SK-N-SH (cell line): ENCODE measurements around the gene SCO1. TPM values are rescaled to one million over a fixed set of nuclear protein-coding genes. Genes with fewer than 3 reads are reported as not detected.

Experiments
- CTCF ChIA-PET: fragments of 300-600, 350-600 bp; formaldehyde crosslinking; extraction: SDS; loops from one replicate; lab custom pipeline; 2021; lab: Yijun Ruan, JAX
- POLR2A ChIA-PET: fragments of 350-600 bp; sonication (Branson Sonifier 250); formaldehyde crosslinking; extraction: SDS; loops from one replicate; lab custom pipeline; 2020; ENCODE audit warnings: antibody characterized with exemption, inconsistent platforms; lab: Yijun Ruan, JAX
- DNase-seq: peaks from one replicate; pipeline ENCODE4 v3.0.0; 2012
- H2AFZ ChIP-seq: fragments of 200-600 bp; sonication (generic); 2 replicates; pipeline ENCODE4 v1.8.1; 2016; ENCODE audit warnings: antibody characterized with exemption, mild to moderate bottlenecking, low read depth
- H3F3A ChIP-seq: fragments of 200-600 bp; sonication (generic); replicated peaks from 2 replicates; pipeline ENCODE3; 2016; ENCODE audit warnings: antibody characterized with exemption, mild to moderate bottlenecking; ENCODE audit not compliant: insufficient read depth
- H3K27ac ChIP-seq, 2 experiments: fragments of 200-500 bp in 1 of 2; fragments of 200-600 bp in 1 of 2; sonication (Bioruptor generic) in 1 of 2; sonication (generic), shearing (Covaris generic) in 1 of 2; 2 replicates each; pipeline versions ENCODE4 v1.5.1 to v1.6.1; 2014 to 2016; ENCODE audit warnings: low read depth in 2 of 2, inconsistent platforms in 1 of 2, low read length in 1 of 2, mild to moderate bottlenecking in 1 of 2, mixed read lengths in 1 of 2
- H3K27me3 ChIP-seq: fragments of 200-600 bp; sonication (generic), shearing (Covaris generic); 2 replicates; pipeline ENCODE4 v1.6.1; 2016; ENCODE audit warnings: mixed run types; ENCODE audit not compliant: insufficient read depth
- H3K36me3 ChIP-seq, 2 experiments: fragments of 200-500 bp in 1 of 2; fragments of 200-600 bp in 1 of 2; sonication (Bioruptor generic) in 1 of 2; sonication (generic) in 1 of 2; replicated peaks in 1 of 2; 2 replicates each; pipeline versions ENCODE3 to v1.5.1; 2014 to 2016; ENCODE audit warnings: low read length in 1 of 2, mild to moderate bottlenecking in 1 of 2; ENCODE audit not compliant: insufficient read depth in 2 of 2, control insufficient read depth in 1 of 2
- H3K4me1 ChIP-seq, 2 experiments: fragments of 200-500 bp in 1 of 2; fragments of 200-600 bp in 1 of 2; sonication (Bioruptor generic) in 1 of 2; sonication (generic), shearing (Covaris generic) in 1 of 2; 2 replicates each; pipeline versions ENCODE4 v1.5.1 to v1.6.1; 2014 to 2016; ENCODE audit warnings: low read depth in 1 of 2, low read length in 1 of 2, mixed run types in 1 of 2; ENCODE audit not compliant: insufficient read depth in 2 of 2, control insufficient read depth in 1 of 2
- H3K4me2 ChIP-seq: fragments of 200-600 bp; sonication (generic), shearing (Covaris generic); 2 replicates; pipeline ENCODE4 v1.6.1; 2017; ENCODE audit warnings: mixed run types
- H3K4me3 ChIP-seq, 2 experiments: fragments of 200-500 bp in 1 of 2; fragments of 200-600 bp in 1 of 2; sonication (Bioruptor generic) in 1 of 2; sonication (generic), shearing (Covaris generic) in 1 of 2; 2 replicates each; pipeline versions ENCODE4 v1.5.1 to v1.8.1; 2014 to 2016; ENCODE audit warnings: low read depth in 2 of 2, inconsistent platforms in 1 of 2, low read length in 1 of 2, mild to moderate bottlenecking in 1 of 2, mixed read lengths in 1 of 2, moderate library complexity in 1 of 2
- H3K79me2 ChIP-seq: fragments of 200-600 bp; sonication (generic); 2 replicates; pipeline ENCODE4 v1.8.1; 2017; ENCODE audit warnings: mild to moderate bottlenecking; ENCODE audit not compliant: insufficient read depth
- H3K9ac ChIP-seq: fragments of 200-600 bp; sonication (generic); 2 replicates; pipeline ENCODE4 v1.6.1; 2017; ENCODE audit warnings: mixed run types
- H3K9me2 ChIP-seq: fragments of 200-600 bp; sonication (generic); 2 replicates; pipeline ENCODE4 v1.6.1; 2017; ENCODE audit warnings: mixed run types
- H3K9me3 ChIP-seq: fragments of 200-600 bp; sonication (generic); 2 replicates; pipeline ENCODE4 v1.6.1; 2017; ENCODE audit warnings: mixed run types, mild to moderate bottlenecking, moderate library complexity
- H4K20me1 ChIP-seq: fragments of 200-600 bp; sonication (generic); 2 replicates; pipeline ENCODE4 v1.6.1; 2017; ENCODE audit warnings: mild to moderate bottlenecking, mixed run types; ENCODE audit not compliant: insufficient read depth
- EP300 ChIP-seq, 2 experiments: IDR thresholded peaks; 2 replicates each; pipeline versions ENCODE4 v1.4.0 to v1.6.1; 2012; ENCODE audit warnings: borderline replicate concordance in 1 of 2, low read depth in 1 of 2, low read length in 1 of 2
- FOSL2 ChIP-seq: IDR thresholded peaks from 2 replicates; pipeline ENCODE4 v1.4.0; 2012; ENCODE audit warnings: low read depth, mild to moderate bottlenecking, moderate library complexity, borderline replicate concordance
- FOXJ3 ChIP-seq: sonication (generic); formaldehyde crosslinking; IDR thresholded peaks from 2 replicates; pipeline ENCODE4 v1.5.1; 2020; ENCODE audit warnings: mild to moderate bottlenecking, missing genetic modification reagents
- FOXM1 ChIP-seq: IDR thresholded peaks from 2 replicates; pipeline ENCODE4 v1.4.0; 2012; ENCODE audit warnings: low read depth, mild to moderate bottlenecking
- MEF2A ChIP-seq: IDR thresholded peaks from 2 replicates; pipeline ENCODE4 v1.4.0; 2012; ENCODE audit warnings: low read depth, borderline replicate concordance
- NFIC ChIP-seq: IDR thresholded peaks from 2 replicates; pipeline ENCODE4 v1.4.0; 2012; ENCODE audit warnings: borderline replicate concordance
- POLR2AphosphoS5 ChIP-seq: IDR thresholded peaks from 2 replicates; pipeline ENCODE4 v1.6.1; 2012; ENCODE audit warnings: low read depth, low read length
- RAD21 ChIP-seq: IDR thresholded peaks from 2 replicates; pipeline ENCODE4 v1.6.1; 2012; ENCODE audit warnings: mild to moderate bottlenecking, low read length
- RCOR1 ChIP-seq: fragments of 150-350 bp; IDR thresholded peaks from 2 replicates; pipeline ENCODE4 v1.6.1; 2017; ENCODE audit warnings: antibody characterized with exemption, low read length
- TAF1 ChIP-seq: IDR thresholded peaks from 2 replicates; pipeline ENCODE4 v1.6.1; 2012; ENCODE audit warnings: low read depth, mild to moderate bottlenecking, low read length, moderate library complexity, borderline replicate concordance
- TCF12 ChIP-seq: IDR thresholded peaks from 2 replicates; pipeline ENCODE4 v1.4.0; 2012
- TEAD4 ChIP-seq: IDR thresholded peaks from 2 replicates; pipeline ENCODE4 v1.4.0; 2012; ENCODE audit warnings: mild to moderate bottlenecking, borderline replicate concordance; ENCODE audit not compliant: insufficient read depth
- WGBS: methylation state at CpG from one replicate; pipeline ENCODE4 v1.1.6; 2017; ENCODE audit warnings: low lambda C conversion rate; 5-methylcytosine and 5-hydroxymethylcytosine counted together
- polyA plus RNA-seq, 3 experiments: library from polyadenylated mRNA; depleted of rRNA; stranded (reverse); fragments of >200 nt; gene quantifications; 2 replicates each; pipeline ENCODE4 v1.2.3, GENCODE V29; 2012
- TF ChIP-seq, protein P1 (sequence below): fragments of 200-600 bp; sonication (generic); IDR thresholded peaks from 2 replicates; pipeline ENCODE4 v1.6.1; 2017; ENCODE audit warnings: antibody characterized with exemption, mild to moderate bottlenecking, moderate library complexity
- TF ChIP-seq, protein P2 (sequence below): IDR thresholded peaks from 2 replicates; pipeline ENCODE4 v1.4.0; 2012; ENCODE audit warnings: low read depth
- TF ChIP-seq, protein P3 (sequence below): IDR thresholded peaks from 2 replicates; pipeline ENCODE4 v1.4.0; 2012; ENCODE audit warnings: low read depth, borderline replicate concordance
- TF ChIP-seq, protein P4 (sequence below): IDR thresholded peaks from 2 replicates; pipeline ENCODE4 v1.6.1; 2012; ENCODE audit warnings: mild to moderate bottlenecking, low read depth, low read length, moderate library complexity
- TF ChIP-seq, protein P5 (sequence below): IDR thresholded peaks from 2 replicates; pipeline ENCODE4; 2012

Gene SCO1
- polyA plus RNA-seq, 1 of the 3 experiments (the other 2 are of a cell fraction), result 28.6 TPM

DNA sequence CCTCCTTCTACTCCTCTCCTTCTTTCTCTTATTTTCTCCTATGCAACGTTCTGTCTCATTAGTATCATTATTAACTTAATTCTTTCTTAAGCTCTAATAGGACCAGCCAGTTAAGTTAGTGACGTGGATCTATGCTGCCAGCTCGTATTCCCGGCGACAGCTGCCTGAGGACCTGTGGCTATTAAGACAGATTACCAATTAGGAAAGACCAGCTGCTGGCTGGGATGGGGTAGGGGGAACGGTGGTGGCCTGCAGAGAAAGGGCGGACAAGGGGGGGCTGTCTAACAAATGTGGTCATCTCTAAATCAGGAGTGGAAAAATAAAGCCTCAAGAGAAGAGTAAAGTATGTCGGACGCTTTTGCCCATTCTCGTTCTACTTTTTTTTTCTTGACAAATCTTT is 39.5 kb downstream of the SCO1 start:
- CTCF ChIA-PET, result interaction anchor here (0.7 to 5.0 kb wide), 4 partner anchors 12 to 51 kb away, joined by 3 to 38 read pairs (median 4); no protein-coding TSS in a partner anchor
- H3K4me1 ChIP-seq, result peaks cover 0 to 4% of the 10 kb centered on the region in 2 experiments; a peak in 1 of 4 replicates
- DNase-seq, result peak; percentile 35

More for the DNA sequence above, 39.5 kb downstream of the SCO1 start:
- no peaks in the 10 kb centered on the region for H3K36me3 ChIP-seq
- no peaks in the 10 kb centered on the region for H3K9me3 ChIP-seq
- no peaks in the 10 kb centered on the region for H3K79me2 ChIP-seq
- no peak overlapping the region for H3K9ac ChIP-seq
- no peaks in the 10 kb centered on the region for H3K9me2 ChIP-seq
- no peaks in the 10 kb centered on the region for H4K20me1 ChIP-seq
- 69% methylated on average over 10 of the region's 10 CpGs for WGBS
- no peak overlapping the region for H2AFZ ChIP-seq
- no peak overlapping the region for H3K27ac ChIP-seq
- no peaks in the 10 kb centered on the region for H3F3A ChIP-seq
- H3K4me3 ChIP-seq, result no peak overlapping the region
- POLR2A ChIA-PET, result no interaction called here
- TF ChIP-seq, protein P1, sequence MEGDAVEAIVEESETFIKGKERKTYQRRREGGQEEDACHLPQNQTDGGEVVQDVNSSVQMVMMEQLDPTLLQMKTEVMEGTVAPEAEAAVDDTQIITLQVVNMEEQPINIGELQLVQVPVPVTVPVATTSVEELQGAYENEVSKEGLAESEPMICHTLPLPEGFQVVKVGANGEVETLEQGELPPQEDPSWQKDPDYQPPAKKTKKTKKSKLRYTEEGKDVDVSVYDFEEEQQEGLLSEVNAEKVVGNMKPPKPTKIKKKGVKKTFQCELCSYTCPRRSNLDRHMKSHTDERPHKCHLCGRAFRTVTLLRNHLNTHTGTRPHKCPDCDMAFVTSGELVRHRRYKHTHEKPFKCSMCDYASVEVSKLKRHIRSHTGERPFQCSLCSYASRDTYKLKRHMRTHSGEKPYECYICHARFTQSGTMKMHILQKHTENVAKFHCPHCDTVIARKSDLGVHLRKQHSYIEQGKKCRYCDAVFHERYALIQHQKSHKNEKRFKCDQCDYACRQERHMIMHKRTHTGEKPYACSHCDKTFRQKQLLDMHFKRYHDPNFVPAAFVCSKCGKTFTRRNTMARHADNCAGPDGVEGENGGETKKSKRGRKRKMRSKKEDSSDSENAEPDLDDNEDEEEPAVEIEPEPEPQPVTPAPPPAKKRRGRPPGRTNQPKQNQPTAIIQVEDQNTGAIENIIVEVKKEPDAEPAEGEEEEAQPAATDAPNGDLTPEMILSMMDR, result no peak
- TF ChIP-seq, protein P2, sequence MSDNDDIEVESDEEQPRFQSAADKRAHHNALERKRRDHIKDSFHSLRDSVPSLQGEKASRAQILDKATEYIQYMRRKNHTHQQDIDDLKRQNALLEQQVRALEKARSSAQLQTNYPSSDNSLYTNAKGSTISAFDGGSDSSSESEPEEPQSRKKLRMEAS, result no peak
- TF ChIP-seq, protein P3, sequence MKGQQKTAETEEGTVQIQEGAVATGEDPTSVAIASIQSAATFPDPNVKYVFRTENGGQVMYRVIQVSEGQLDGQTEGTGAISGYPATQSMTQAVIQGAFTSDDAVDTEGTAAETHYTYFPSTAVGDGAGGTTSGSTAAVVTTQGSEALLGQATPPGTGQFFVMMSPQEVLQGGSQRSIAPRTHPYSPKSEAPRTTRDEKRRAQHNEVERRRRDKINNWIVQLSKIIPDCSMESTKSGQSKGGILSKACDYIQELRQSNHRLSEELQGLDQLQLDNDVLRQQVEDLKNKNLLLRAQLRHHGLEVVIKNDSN, result no peak
- TF ChIP-seq, protein P4, sequence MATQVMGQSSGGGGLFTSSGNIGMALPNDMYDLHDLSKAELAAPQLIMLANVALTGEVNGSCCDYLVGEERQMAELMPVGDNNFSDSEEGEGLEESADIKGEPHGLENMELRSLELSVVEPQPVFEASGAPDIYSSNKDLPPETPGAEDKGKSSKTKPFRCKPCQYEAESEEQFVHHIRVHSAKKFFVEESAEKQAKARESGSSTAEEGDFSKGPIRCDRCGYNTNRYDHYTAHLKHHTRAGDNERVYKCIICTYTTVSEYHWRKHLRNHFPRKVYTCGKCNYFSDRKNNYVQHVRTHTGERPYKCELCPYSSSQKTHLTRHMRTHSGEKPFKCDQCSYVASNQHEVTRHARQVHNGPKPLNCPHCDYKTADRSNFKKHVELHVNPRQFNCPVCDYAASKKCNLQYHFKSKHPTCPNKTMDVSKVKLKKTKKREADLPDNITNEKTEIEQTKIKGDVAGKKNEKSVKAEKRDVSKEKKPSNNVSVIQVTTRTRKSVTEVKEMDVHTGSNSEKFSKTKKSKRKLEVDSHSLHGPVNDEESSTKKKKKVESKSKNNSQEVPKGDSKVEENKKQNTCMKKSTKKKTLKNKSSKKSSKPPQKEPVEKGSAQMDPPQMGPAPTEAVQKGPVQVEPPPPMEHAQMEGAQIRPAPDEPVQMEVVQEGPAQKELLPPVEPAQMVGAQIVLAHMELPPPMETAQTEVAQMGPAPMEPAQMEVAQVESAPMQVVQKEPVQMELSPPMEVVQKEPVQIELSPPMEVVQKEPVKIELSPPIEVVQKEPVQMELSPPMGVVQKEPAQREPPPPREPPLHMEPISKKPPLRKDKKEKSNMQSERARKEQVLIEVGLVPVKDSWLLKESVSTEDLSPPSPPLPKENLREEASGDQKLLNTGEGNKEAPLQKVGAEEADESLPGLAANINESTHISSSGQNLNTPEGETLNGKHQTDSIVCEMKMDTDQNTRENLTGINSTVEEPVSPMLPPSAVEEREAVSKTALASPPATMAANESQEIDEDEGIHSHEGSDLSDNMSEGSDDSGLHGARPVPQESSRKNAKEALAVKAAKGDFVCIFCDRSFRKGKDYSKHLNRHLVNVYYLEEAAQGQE, result no peak
- no peak for TF ChIP-seq FOXM1
- TF ChIP-seq, protein P5, sequence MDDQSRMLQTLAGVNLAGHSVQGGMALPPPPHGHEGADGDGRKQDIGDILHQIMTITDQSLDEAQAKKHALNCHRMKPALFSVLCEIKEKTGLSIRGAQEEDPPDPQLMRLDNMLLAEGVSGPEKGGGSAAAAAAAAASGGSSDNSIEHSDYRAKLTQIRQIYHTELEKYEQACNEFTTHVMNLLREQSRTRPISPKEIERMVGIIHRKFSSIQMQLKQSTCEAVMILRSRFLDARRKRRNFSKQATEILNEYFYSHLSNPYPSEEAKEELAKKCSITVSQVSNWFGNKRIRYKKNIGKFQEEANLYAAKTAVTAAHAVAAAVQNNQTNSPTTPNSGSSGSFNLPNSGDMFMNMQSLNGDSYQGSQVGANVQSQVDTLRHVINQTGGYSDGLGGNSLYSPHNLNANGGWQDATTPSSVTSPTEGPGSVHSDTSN, result no peak
- no peak for TF ChIP-seq RCOR1
- TF ChIP-seq RAD21, result no peak
- no peak for TF ChIP-seq TCF12
- TF ChIP-seq FOSL2, result no peak
- no peak for TF ChIP-seq TAF1
- no peak for TF ChIP-seq POLR2AphosphoS5
- TF ChIP-seq TEAD4, result no peak
- no peak for TF ChIP-seq NFIC
- no peak for TF ChIP-seq FOXJ3
- TF ChIP-seq EP300 (IDR thresholded peaks at IDR 0.05; ENCODE audit: borderline replicate concordance in 1 of 2, low read depth in 1 of 2, low read length in 1 of 2), result no peak
- TF ChIP-seq MEF2A, result no peak
- TF ChIP-seq, all 33 proteins: peak for 0
- Histone ChIP-seq H3K27me3 (no peaks in the 10 kb centered on the region), H3K4me2 (no peak overlapping the region)
